NCI-H1930 (cell line): Measurements from ENCODE around the gene IL32.

Source experiments
- DNase-seq, 2 experiments: peaks; one replicate each; lab custom pipeline; 2025; lab: John Stamatoyannopoulos, UW

The IL32 gene

DNA sequence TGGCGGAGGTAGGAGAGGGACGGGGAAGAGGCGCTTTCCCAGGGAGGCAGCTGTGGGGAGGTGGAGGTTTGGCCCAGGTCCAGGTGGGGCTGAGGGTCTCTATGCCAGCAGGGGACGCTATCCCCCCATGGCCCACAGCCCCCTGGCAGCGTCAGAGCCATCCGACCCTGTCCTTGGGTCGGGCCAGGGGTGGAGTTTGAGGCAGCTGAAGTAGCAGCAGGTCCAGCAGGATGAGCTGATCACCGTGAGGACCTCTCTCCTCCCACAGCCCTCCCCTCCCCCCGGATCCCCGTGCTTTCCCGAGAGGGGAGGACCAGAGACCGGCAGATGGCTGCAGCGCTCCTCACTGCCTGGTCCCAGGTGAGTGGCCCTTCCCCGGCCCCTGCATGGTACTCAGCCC is 50.1 kb downstream of the IL32 start:
- DNase-seq = no peak

DNA sequence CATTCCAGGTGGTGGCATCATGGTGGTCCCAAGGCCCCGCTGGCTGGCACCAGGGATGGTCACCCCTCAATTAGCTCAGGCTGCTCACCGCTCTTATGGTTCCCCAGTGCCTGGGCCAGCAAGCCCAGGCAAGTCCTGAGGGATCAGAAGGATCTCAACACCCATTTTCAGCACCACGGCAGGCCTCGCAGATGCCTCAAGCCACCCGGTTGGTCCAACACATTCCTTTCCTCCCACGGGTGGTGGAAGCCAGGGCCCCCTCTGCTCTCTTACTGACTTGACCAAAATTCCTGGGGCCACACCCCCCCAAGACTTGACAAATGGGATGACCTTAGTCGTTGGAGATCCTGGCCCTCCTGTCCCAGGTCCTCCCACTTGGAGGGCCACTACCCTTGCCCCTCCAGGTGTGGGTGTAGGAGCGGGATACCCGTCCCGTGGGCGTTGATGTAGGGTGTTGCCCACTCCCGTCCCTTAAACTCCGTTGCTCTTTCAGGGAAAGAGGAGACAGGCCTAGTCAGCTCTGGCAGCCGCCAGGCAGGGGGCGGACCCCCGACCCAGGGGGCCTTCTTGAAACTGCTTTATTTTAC is 52.9 kb downstream of the IL32 start:
- DNase-seq = no peak

DNA sequence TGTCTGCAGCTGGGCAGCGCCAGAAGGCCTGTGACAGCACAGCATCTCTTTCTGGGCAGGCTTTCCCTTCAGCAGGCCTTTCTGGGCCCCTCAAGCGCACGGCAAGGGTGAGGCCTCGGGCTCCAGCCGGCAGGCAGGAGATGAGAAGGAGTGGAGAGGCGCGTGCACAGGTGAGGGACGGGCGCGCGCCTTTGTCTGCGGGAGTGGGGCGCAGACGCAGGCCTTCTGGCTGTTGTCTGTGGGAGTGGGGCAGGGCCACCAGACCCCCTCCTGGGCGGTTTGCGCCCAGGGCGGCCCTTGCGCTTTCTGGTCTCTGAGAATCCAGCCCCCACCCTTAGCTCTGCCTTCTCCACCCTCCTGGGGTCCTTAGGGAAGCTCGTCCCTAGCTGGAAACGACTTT is 53.4 kb downstream of the IL32 start:
- DNase-seq = no peak
